Endodermal cell (in vitro differentiated cells): ENCODE measurements around the gene MARVELD2. TPM values are rescaled to one million over a fixed set of nuclear protein-coding genes. Genes with fewer than 3 reads are reported as not detected.
"Not testable (repeated sequence)": the region's sequence is repeated elsewhere in the genome, so short reads cannot be mapped to it uniquely, and the experiment has no call there.

Source experiments
- DNase-seq: peaks from one replicate; pipeline ENCODE4 v3.0.0-alpha.2; 2017
- H3K27ac ChIP-seq: 2 replicates; pipeline ENCODE4 v1.5.1; 2013; ENCODE audit warnings: mild to moderate bottlenecking, low read depth, low read length, moderate library complexity
- H3K27me3 ChIP-seq: 2 replicates; pipeline ENCODE4 v1.6.1; 2013; ENCODE audit warnings: mild to moderate bottlenecking, low read length, moderate library complexity; ENCODE audit not compliant: insufficient read depth, control insufficient read depth, poor library complexity, severe bottlenecking
- H3K36me3 ChIP-seq: 2 replicates; pipeline ENCODE4 v1.7.0; 2013; ENCODE audit warnings: mild to moderate bottlenecking, low read length, moderate library complexity; ENCODE audit not compliant: control insufficient read depth, insufficient read depth
- H3K4me1 ChIP-seq: one replicate; pipeline ENCODE4 v1.7.0; 2013; ENCODE audit warnings: low read length; ENCODE audit not compliant: control insufficient read depth, insufficient read depth
- H3K4me3 ChIP-seq: 2 replicates; pipeline ENCODE4 v1.5.1; 2013; ENCODE audit warnings: mild to moderate bottlenecking, low read length, moderate library complexity
- H3K9ac ChIP-seq: 2 replicates; pipeline ENCODE4 v1.6.1; 2013; ENCODE audit warnings: mild to moderate bottlenecking, low read length, moderate library complexity; ENCODE audit not compliant: poor library complexity, severe bottlenecking; ENCODE audit errors: extremely low read depth
- H3K9me3 ChIP-seq: 2 replicates; pipeline ENCODE4 v1.6.1; 2013; ENCODE audit warnings: mild to moderate bottlenecking, low read length, moderate library complexity; ENCODE audit not compliant: control insufficient read depth
- H3K27ac Mint-ChIP-seq: 2 replicates; pipeline ENCODE4 v1.8.0; 2020; ENCODE audit warnings: mixed read lengths
- H3K27me3 Mint-ChIP-seq: 2 replicates; pipeline ENCODE4 v1.8.0; 2021; ENCODE audit warnings: mild to moderate bottlenecking, mixed read lengths; ENCODE audit not compliant: insufficient read depth
- H3K36me3 Mint-ChIP-seq: 2 replicates; pipeline ENCODE4 v1.8.0; 2020; ENCODE audit warnings: low read depth, mixed read lengths
- H3K4me1 Mint-ChIP-seq: 2 replicates; pipeline ENCODE4 v1.8.0; 2020; ENCODE audit warnings: mixed read lengths
- H3K4me3 Mint-ChIP-seq: 2 replicates; pipeline ENCODE4 v1.8.0; 2020; ENCODE audit warnings: mild to moderate bottlenecking, moderate library complexity, mixed read lengths
- H3K9me3 Mint-ChIP-seq: 2 replicates; pipeline ENCODE4 v1.8.0; 2020; ENCODE audit warnings: mild to moderate bottlenecking, mixed read lengths
- CTCF ChIP-seq: fragments of 200-600 bp; sonication (generic); conservative IDR thresholded peaks from 2 replicates; pipeline ENCODE4 v1.5.0; 2021; ENCODE audit warnings: antibody characterized with exemption, mild to moderate bottlenecking
- WGBS, 2 experiments: methylation state at CpG; one replicate each; pipeline versions ENCODE4 v1.1.5 to v1.1.7; 2013; ENCODE audit warnings: missing lambda C conversion rate in 2 of 2, mixed read lengths in 1 of 2; ENCODE audit not compliant: insufficient coverage in 1 of 2, insufficient read length in 1 of 2; 5-methylcytosine and 5-hydroxymethylcytosine counted together
- total RNA-seq, 2 donors: library from RNA; stranded (reverse); fragmentation: NEBNext Ultra II Directional in 1 of 2; extraction: Animal tissue kit (Norgen Biotek cat#: 25700) in 1 of 2; gene quantifications; 2 replicates in 1 of 2; 3 replicates in 1 of 2; pipeline ENCODE4 v1.2.1, GENCODE V29; 2021

Gene MARVELD2
- total RNA-seq, 2 donors from 2014 or later = 30.5 to 38.0 TPM

DNA sequence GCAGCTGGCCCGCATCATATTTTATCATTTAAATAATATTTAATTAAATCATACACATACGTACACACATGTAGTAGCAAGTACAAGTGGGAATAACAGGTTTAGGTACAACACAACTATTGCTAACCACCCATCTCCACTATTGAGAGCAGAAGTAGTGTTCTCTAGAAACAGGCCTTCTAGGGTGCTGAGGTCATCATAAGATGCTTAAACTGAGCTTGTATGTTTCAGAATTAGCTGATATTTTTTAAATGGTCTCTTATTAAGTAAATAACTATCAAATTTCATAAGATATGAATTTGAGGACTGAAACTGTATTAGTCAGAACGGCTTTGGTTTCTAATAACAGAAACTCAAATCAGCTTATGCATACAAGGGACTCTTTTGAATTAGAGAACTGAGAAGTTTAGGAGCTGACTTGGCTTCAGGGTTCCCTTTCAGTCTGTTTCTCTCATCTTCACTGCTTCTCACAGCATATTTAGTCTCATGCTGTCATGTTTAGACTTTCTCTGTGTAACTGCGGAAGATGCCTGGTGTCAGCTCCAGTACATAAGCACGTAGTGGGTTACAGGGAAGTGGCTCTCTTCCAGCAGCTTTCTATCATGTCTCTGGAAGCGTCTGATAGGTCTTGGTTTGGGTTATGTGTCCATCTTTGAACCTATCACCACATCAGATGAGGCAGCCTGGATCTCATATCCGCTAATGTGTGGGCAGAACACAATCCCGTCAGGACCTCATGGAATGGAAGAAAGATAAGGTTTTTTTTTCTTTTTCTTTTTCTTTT lies 52.7 kb downstream of the MARVELD2 start:
- no peaks in the 10 kb centered on the region for H3K27me3 ChIP-seq
- no peaks in the 10 kb centered on the region for H3K27me3 Mint-ChIP-seq
- H3K9me3 Mint-ChIP-seq = peaks cover 14% of the 10 kb centered on the region
- 82% methylated on average over 7 of the region's 8 CpGs; no CpG with 5 or more reads in 1 of the 2 experiments for WGBS, 2 experiments
- TF ChIP-seq CTCF = no peak
- H3K4me3 Mint-ChIP-seq = no peak overlapping the region
- H3K9me3 ChIP-seq = no peaks in the 10 kb centered on the region
- H3K36me3 Mint-ChIP-seq = no peaks in the 10 kb centered on the region
- H3K36me3 ChIP-seq = no peaks in the 10 kb centered on the region
- no peak overlapping the region for H3K27ac ChIP-seq
- no peak overlapping the region for H3K27ac Mint-ChIP-seq
- H3K4me1 Mint-ChIP-seq = peaks cover 3% of the 10 kb centered on the region
- DNase-seq = no peak
- H3K4me1 ChIP-seq = no peaks in the 10 kb centered on the region
- no peak overlapping the region for H3K9ac ChIP-seq
- no peak overlapping the region for H3K4me3 ChIP-seq

- Histone ChIP-seq H3K9me3 (no peaks in the 10 kb centered on the region), H3K36me3 (no peaks in the 10 kb centered on the region), H3K27ac (no peak overlapping the region), H3K4me3 (no peak overlapping the region), H3K27me3 (no peaks in the 10 kb centered on the region), H3K9ac (no peak overlapping the region), H3K4me1 (no peaks in the 10 kb centered on the region)
- no peak for DNase-seq
- 83 to 87% methylated on average over 1 of the region's 1 CpG for WGBS, 2 experiments
- Mint-ChIP-seq H3K4me3 (no peak overlapping the region), H3K27ac (no peak overlapping the region), H3K9me3 (peaks cover 14% of the 10 kb centered on the region), H3K36me3 (no peaks in the 10 kb centered on the region), H3K27me3 (no peaks in the 10 kb centered on the region), H3K4me1 (peaks cover 3% of the 10 kb centered on the region)
- TF ChIP-seq CTCF = no peak
Measured at GRCh38 chr5:69468631-69469030, 53.7 kb downstream of the MARVELD2 start.

GRCh38 chr5:69471516-69471915 lies 56.6 kb downstream of the MARVELD2 start:
- H3K9me3 Mint-ChIP-seq, H3K4me1 Mint-ChIP-seq, H3K27ac ChIP-seq, H3K27ac Mint-ChIP-seq, H3K4me1 ChIP-seq, DNase-seq, H3K9me3 ChIP-seq, H3K4me3 ChIP-seq, H3K9ac ChIP-seq, H3K36me3 ChIP-seq, H3K27me3 ChIP-seq, H3K36me3 Mint-ChIP-seq, H3K27me3 Mint-ChIP-seq, H3K4me3 Mint-ChIP-seq: not testable (repeated sequence)
- WGBS, 2 experiments = 89 to 94% methylated on average over 6 of the region's 6 CpGs

GRCh38 chr5:69472535-69473143 lies 57.7 kb downstream of the MARVELD2 start:
- not testable (repeated sequence) for H3K36me3 Mint-ChIP-seq, H3K4me3 Mint-ChIP-seq, H3K27me3 ChIP-seq, H3K36me3 ChIP-seq, H3K27ac ChIP-seq, H3K4me1 Mint-ChIP-seq, H3K27me3 Mint-ChIP-seq, H3K4me1 ChIP-seq, H3K9me3 Mint-ChIP-seq, DNase-seq, H3K4me3 ChIP-seq, H3K9ac ChIP-seq, H3K9me3 ChIP-seq, H3K27ac Mint-ChIP-seq
- WGBS, 2 experiments = 87 to 97% methylated on average over 12 to 16 of the region's 16 CpGs
